IPS DF 19.7 (cell line): ENCODE data around the gene SERTM2.

Source experiments
- DNase-seq: peaks from one replicate; pipeline ENCODE4 v3.0.0-alpha.2; 2013; ENCODE audit warnings: low read depth, low spot score

The SERTM2 gene

GRCh38 chrX:111560801-111561200 lies 49.4 kb downstream of the SERTM2 start:
- no peak for DNase-seq

- no peak for DNase-seq
These were observed 50.4 kb downstream of the SERTM2 start for GRCh38 chrX:111561851-111562250.

GRCh38 chrX:111567542-111568255 lies 56.3 kb downstream of the SERTM2 start:
- no peak for DNase-seq

GRCh38 chrX:111568354-111568753 lies 56.9 kb downstream of the SERTM2 start:
- DNase-seq, result no peak

GRCh38 chrX:111568817-111569216 lies 57.4 kb downstream of the SERTM2 start:
- DNase-seq, result no peak
